ENCODE measurements around the gene ZNF792.

DNA sequence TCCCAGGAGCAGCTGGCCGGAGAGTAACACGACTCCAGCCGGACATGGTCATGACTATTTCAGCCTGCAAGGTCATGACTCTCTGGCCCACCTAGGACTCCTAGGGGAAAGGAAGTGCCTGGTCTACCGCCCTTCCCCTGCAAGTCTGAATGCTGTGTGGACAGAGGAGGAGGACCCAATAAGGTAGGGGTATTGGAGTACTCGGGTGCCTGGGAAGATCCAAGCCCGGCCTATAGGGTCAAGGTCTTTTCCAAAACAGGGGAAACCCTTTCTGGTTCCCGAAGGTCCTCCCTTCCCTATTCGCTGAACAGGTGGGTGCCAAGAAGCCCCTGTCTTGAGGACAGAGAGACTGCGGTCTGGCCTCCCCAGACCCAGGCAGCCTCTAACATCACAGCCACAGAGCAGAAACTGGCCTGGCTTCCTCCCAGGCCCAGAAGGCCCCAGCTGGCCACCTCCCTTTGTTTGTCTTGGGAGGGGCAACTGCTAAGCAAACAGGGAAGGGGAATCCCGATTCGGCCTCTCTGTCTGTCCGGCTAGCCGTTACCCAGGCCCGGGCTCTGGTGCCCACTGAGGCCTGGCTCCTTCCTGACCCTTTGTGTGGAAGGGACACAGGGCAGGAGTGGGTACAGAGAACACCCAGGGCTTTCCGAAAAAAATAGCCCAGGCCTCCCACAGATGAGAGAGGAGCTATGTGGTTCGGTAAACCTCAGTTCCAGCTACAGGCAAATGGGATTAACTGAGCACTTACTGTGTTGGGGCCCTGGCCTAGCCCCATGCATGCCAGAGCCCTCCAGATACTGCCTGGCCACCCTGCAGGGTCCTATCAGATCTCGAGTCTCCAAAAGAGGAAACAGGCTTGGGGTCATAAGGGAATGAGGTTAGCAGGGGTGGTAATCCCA is 30.9 kb upstream of the ZNF792 start:
- TF ChIP-seq, protein P1, sequence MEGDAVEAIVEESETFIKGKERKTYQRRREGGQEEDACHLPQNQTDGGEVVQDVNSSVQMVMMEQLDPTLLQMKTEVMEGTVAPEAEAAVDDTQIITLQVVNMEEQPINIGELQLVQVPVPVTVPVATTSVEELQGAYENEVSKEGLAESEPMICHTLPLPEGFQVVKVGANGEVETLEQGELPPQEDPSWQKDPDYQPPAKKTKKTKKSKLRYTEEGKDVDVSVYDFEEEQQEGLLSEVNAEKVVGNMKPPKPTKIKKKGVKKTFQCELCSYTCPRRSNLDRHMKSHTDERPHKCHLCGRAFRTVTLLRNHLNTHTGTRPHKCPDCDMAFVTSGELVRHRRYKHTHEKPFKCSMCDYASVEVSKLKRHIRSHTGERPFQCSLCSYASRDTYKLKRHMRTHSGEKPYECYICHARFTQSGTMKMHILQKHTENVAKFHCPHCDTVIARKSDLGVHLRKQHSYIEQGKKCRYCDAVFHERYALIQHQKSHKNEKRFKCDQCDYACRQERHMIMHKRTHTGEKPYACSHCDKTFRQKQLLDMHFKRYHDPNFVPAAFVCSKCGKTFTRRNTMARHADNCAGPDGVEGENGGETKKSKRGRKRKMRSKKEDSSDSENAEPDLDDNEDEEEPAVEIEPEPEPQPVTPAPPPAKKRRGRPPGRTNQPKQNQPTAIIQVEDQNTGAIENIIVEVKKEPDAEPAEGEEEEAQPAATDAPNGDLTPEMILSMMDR (conservative IDR thresholded peaks at IDR 0.05 in 1 of 2, IDR thresholded peaks at IDR 0.05 in 1 of 2; ENCODE audit: extremely low read depth in 1 of 2, insufficient read depth in 1 of 2, low read depth in 1 of 2, low read length in 2 of 2), result no peak
- no peak for TF ChIP-seq EZH2 (IDR thresholded peaks at IDR 0.05; ENCODE audit: borderline replicate concordance, low read length)
